IPS-20b (cell line): Measurements from ENCODE around the gene TNFRSF13B.
"Not testable (repeated sequence)": the region's sequence is repeated elsewhere in the genome, so short reads cannot be mapped to it uniquely, and the experiment has no call there.

Experiments
- H3K27ac ChIP-seq: one replicate; pipeline ENCODE4 v1.5.1; 2013; ENCODE audit warnings: low read length
- H3K27me3 ChIP-seq: 2 replicates; pipeline ENCODE4 v1.6.1; 2013; ENCODE audit warnings: mild to moderate bottlenecking, low read length, inconsistent platforms; ENCODE audit not compliant: insufficient read depth
- H3K36me3 ChIP-seq: 2 replicates; pipeline ENCODE4 v1.6.1; 2013; ENCODE audit warnings: low read depth, mild to moderate bottlenecking, inconsistent platforms, low read length, moderate library complexity; ENCODE audit not compliant: insufficient read depth
- H3K4me1 ChIP-seq: 2 replicates; pipeline ENCODE4 v1.6.1; 2013; ENCODE audit warnings: mild to moderate bottlenecking, control low read depth, inconsistent platforms, low read length, moderate library complexity; ENCODE audit not compliant: insufficient read depth
- H3K4me3 ChIP-seq: 2 replicates; pipeline ENCODE4 v1.5.1; 2013; ENCODE audit warnings: mild to moderate bottlenecking, low read length, inconsistent platforms
- H3K9ac ChIP-seq: 2 replicates; pipeline ENCODE4 v1.6.1; 2013; ENCODE audit warnings: low read depth, mild to moderate bottlenecking, inconsistent platforms, low read length, moderate library complexity
- H3K9me3 ChIP-seq: 2 replicates; pipeline ENCODE4 v1.6.1; 2013; ENCODE audit warnings: mild to moderate bottlenecking, low read depth, low read length, inconsistent platforms; ENCODE audit not compliant: insufficient read depth

TNFRSF13B gene

GRCh38 chr17:16896235-16896634 is 75.7 kb downstream of the TNFRSF13B start:
- not testable (repeated sequence) for H3K4me1 ChIP-seq, H3K4me3 ChIP-seq, H3K9me3 ChIP-seq, H3K27ac ChIP-seq, H3K36me3 ChIP-seq, H3K9ac ChIP-seq, H3K27me3 ChIP-seq

GRCh38 chr17:16893527-16893926 is 78.4 kb downstream of the TNFRSF13B start:
- H3K9ac ChIP-seq, H3K9me3 ChIP-seq, H3K4me3 ChIP-seq, H3K27ac ChIP-seq, H3K4me1 ChIP-seq, H3K36me3 ChIP-seq, H3K27me3 ChIP-seq: not testable (repeated sequence)

GRCh38 chr17:16892876-16893454 is 79.0 kb downstream of the TNFRSF13B start:
- not testable (repeated sequence) for H3K9me3 ChIP-seq, H3K36me3 ChIP-seq, H3K4me1 ChIP-seq, H3K27ac ChIP-seq, H3K9ac ChIP-seq, H3K27me3 ChIP-seq, H3K4me3 ChIP-seq

GRCh38 chr17:16889088-16889465 is 82.8 kb downstream of the TNFRSF13B start:
- no peak overlapping the region for H3K27ac ChIP-seq
- no peak overlapping the region for H3K9ac ChIP-seq
- H3K27me3 ChIP-seq: no peaks in the 10 kb centered on the region
- no peaks in the 10 kb centered on the region for H3K9me3 ChIP-seq
- H3K4me3 ChIP-seq: no peak overlapping the region
- no peaks in the 10 kb centered on the region for H3K36me3 ChIP-seq
- H3K4me1 ChIP-seq: no peaks in the 10 kb centered on the region
